Right lobe of liver (tissue), 4 donors: ENCODE measurements around the gene ODF2L.
"Not testable (repeated sequence)": the region's sequence is repeated elsewhere in the genome, so short reads cannot be mapped to it uniquely, and the experiment has no call there.

Experiments used
- CTCF ChIP-seq, 4 donors: fragments of 200-600 bp in 3 of 4; fragments of 450-650 bp in 1 of 4; IDR thresholded peaks; one replicate each; pipeline versions ENCODE4 v1.5.1 to v1.8.0; 2016 to 2022; ENCODE audit warnings: antibody characterized with exemption in 4 of 4, mild to moderate bottlenecking in 2 of 4
- POLR2A ChIP-seq: fragments of 450-650 bp; IDR thresholded peaks from one replicate; pipeline ENCODE4 v1.6.1; 2017; ENCODE audit warnings: antibody characterized with exemption, mild to moderate bottlenecking
- donor health status: DM: no; HTN: no; CAD: no.
- donor health status: DM: no; HTN: no; CAD: no.
- donor health status: DM: no; HTN: yes; CAD: no.

DNA sequence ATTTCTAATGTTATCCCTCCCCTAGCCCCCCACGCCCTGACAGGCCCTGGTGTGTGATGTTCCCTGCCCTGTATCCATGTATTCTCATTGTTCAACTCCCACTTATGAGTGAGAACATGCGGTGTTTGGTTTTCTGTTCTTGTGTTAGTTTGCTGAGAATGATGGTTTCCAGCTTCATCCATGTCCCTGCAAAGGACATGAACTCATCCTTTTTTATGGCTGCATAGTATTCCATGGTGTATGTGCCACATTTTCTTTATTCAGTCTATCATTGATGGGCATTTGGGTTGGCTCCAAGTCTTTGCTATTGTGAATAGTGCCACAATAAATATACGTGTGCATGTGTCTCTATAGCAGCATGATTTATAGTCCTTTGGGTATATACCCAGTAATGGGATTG is 45.9 kb downstream of the ODF2L start:
- not testable (repeated sequence) for TF ChIP-seq CTCF (IDR thresholded peaks at IDR 0.05); POLR2A
